Stimulated activated CD4-positive, alpha-beta T cell treated with anti-CD3 and anti-CD28 coated beads, Interleukin-4, amount 100 ng/mL, for 1 hour (primary cell): Measurements from ENCODE around the gene NPLOC4.
"Not testable (repeated sequence)": the region's sequence is repeated elsewhere in the genome, so short reads cannot be mapped to it uniquely, and the experiment has no call there.

Experiments
- DNase-seq: peaks from one replicate; pipeline ENCODE4 v3.0.0-alpha.2; 2020

The NPLOC4 gene

DNA sequence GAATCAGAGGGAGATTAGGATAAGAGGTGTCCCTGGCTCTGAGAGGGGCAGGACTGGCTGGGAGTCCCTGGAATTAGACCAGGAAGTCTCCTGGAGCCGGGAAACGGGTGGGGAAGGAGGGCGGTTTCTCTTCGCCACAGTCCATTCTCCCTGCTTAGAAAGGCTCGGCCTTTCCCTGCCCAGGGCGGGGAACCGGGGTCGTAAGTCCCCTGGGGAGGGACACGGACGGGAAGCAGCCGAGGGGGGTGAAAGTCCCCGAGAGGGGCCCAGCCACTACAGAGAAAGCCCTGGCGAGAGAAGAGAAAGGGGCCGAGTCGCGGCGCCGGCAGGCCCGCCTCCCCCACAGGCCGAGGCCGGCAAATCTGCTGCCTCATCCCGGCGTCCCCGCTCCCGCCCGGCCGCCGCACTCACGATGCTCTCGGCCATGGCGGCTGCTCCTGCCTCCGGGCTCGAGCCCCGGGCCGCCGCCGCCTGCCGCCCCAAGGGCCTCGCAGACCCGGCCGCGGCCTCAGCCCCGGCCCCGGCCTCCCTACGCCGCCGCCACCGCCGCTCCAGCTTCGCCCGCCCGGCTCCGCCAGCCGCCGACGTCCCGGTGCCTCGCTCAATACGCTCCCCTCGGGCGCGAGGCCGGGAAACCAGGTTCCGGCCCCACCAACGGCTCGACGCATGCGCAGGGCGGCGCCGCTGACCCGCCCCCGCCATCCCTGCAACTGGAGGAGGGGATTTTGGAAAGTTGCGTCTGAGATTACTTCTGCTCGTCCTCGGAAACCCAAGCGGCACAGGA is at the start of gene NPLOC4, which contains the start of gene TSPAN10:
Gene NPLOC4 (minus strand): TSS at position 608 of the 784 bp plus-strand sequence. CDS start 182 bp downstream, at position 426.
Gene TSPAN10 (plus strand): TSS at position 692 of the 784 bp plus-strand sequence. CDS start 5,217 bp downstream, outside the sequence.
- peak; percentile 86 for DNase-seq

DNA sequence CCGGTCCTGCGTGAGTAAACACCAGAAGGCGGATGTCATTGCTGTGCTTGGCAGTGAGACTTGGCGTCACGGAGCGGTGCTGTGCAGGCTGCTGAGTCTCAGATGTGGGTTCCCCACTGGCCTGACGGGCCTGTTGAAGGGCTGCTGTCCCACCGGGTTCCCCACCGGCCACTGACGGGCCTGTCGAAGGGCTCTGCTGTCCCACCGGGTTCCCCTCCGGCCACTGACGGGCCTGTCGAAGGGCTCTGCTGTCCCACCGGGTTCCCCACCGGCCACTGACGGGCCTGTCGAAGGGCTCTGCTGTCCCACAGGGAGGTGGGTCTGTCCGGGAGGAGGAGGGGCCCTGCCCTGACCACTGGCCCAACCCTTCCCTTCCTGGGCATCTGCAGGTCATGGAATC is 49.7 kb upstream of the NPLOC4 start:
- no peak for DNase-seq

DNA sequence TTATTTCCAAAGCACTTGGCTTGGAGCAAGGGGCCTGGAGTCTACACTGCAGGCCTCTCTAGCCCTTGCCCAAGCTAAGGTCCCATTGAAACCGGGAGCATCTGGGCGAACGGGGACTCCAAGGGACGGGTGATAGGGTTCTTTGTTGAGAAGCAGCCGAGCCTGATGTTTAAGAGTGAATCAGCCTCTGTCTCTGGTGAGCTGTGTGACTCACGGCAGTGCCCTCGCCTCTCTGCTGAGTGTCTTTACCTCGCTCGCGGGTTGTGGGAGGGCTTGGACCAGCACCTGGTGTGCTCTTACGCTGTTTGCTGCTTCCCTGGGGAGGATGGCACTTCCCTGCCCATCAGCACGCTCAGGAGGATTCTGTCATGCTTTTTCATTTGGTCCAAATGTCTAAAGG is 48.2 kb upstream of the NPLOC4 start:
- peak; percentile 64 for DNase-seq

DNA sequence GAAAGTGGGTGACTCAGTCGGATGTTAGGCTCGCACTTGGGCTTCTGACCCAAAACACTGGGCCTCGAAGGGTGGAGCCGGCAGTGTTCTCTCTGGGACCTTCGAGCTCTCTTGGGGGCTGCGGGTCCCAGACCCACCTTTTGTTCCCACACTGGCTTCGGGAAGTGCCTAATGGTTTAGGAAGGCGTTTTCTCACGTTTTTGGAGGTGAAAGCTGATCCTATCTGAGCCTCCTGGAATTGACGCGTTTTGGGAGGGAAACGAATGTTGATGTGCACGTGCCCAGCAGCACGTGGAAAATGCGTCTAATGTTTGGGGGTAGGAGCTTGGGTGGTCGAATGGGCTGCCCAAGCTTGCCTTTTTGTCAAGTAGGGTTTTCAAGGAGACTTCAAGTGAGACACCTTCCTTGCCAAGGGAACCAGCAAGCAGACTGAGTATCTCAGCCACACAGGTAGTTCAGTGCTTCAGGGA is 47.6 kb upstream of the NPLOC4 start:
- DNase-seq, result no peak

DNA sequence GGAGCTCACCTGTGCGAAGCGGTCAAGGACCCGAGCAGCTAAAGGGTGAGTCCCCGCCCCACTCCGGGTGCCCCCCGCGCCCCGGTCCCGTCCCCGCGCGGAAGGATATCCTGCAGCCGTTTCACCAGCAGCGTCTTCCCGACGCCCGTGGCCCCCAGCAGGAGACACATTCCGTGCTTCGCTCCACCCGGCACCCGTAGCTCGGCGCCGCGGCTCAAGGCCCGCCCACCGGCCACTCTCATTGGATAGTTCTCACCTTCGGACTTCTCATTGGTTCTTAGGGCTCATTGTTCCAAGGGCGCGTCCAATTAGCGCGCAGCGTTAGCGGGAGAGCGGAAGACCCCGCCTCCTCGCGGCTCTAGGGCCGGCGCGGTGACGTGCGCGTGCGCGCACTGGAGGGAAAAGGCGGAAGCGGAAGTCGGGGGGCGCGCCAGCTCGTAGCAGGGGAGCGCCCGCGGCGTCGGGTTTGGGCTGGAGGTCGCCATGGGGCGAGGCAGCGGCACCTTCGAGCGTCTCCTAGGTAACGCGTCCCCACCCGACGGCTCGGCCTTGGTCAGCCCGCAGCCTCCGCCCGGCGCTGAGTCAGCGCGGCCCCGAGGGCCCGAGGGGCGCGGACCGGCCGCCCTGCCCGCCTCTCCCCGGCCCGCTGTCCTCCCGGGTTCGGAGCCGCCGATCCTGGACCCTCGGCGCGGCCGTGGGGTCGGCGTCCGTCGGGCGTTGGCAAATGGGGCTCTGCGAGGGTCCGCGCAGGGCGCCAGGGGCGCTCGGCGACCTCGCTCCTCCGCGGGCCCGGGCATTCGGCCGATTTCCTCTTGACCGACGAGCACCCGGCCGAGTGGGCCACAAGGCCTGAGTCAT is 46.9 kb upstream of the NPLOC4 start, which contains the start of the genes ARL16 and HGS:
Gene ARL16 (minus strand): TSS at position 214 of the 858 bp plus-strand sequence. CDS start 44 bp downstream, at position 170.
Gene HGS (plus strand): TSS at position 428 of the 858 bp plus-strand sequence. CDS start 56 bp downstream, at position 484.
- peak; percentile 96 for DNase-seq

DNA sequence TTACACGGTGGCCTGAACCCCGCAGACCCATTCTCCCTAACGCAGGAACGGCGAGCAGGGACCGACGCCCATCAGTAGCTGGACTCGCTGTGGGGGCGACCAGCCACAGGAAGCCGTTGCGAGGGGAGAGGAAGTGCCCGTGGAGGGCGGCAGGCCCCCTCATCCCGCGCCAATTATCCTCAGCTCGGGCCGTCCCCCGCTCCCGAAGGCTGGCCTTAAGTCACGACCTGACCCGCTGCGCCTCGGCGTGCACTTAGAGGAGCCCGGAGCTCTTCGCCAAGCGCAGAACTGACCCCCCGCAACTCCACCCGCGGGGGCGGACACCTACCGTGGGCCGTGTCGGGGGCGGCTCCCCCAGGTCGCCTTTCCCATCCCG is 46.3 kb upstream of the NPLOC4 start:
- DNase-seq, result no peak

DNA sequence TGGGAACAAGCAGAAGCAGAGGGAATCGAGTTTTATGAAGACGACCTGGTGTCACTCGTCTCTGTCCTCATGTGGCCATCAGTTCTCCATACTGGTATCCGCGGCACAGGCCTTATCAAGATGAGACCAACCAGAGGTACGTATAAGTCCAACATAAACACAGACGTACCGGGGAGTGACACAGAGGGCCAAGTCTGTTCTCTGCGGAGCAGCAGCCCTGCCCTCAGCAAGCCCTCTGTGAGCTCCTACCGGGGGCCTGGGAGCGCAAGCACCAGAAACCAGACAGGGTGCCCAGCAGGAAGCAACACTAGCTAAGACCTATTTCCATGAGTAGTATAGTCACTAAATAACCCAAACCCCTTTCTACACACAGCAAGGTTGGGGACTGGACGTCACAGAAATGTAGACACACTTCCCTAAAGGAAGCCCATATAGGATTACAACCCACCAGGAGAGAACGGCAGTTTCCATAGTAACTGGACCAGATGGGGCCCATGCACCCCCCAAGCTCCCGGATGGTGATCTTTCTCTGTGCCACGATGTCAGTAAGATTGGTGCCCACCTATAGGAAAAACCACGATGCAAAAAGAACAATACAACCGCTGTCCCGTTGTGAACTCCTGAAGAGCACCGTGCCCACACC is 45.8 kb upstream of the NPLOC4 start:
- DNase-seq, result no peak

DNA sequence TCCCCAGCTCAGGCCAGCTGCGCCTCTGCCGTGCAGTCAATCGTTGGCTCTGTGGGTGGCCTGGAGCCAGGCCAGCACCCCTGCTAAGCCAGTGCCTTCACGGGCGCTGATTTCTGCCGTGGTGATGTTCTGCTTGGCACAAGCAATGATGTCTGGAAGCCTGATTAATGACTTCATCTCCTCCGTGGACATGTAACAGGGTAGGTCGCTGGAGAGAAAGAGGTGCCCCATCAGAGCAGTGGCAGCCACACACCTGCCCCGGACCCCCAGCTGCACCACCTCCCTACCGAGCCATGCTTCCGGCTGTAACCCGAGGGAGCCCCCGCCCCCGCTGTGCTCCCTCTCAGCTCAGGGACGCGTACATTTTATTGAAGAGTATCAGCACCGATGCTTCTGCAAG is 44.8 kb upstream of the NPLOC4 start:
- no peak for DNase-seq

DNA sequence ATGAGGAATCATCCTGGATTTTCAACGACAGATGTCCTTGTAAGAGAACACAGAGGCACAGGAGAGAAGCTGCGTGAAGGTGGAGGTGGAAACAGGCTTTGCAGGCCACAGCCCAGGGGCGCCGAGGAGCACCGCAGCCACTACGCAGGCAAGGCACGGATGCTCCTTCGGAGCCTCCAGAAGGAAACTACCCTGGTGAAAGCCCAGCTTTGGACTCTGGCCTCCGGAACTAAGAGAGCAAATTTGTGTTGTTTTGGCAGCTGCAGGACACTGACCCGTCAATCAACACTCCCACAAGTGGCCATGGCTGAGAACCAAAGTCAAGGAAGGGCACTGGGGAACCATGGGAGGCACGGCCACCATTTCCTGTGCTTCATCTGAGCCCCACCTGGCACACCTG is 43.2 kb upstream of the NPLOC4 start:
- no peak for DNase-seq

DNA sequence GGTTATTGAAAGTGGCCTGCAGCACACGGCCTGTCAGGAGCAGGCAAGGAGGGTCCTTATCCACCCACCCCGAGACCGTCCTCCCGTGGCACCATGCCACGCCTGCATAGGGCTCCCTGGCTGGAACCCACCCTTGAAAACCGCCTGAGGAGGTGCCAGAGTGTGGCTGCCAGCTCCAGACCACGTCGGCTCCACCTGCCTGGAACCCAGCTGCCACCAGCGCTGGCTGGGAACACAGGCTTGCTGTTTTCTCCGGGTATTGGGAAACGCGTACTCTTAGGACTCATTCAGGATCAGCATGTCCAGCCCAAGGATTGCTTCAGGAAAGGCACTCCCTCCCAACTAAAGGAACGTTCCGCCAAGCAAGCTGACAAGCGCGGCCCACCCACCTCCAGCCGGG is 40.0 kb upstream of the NPLOC4 start:
- DNase-seq, result no peak

DNA sequence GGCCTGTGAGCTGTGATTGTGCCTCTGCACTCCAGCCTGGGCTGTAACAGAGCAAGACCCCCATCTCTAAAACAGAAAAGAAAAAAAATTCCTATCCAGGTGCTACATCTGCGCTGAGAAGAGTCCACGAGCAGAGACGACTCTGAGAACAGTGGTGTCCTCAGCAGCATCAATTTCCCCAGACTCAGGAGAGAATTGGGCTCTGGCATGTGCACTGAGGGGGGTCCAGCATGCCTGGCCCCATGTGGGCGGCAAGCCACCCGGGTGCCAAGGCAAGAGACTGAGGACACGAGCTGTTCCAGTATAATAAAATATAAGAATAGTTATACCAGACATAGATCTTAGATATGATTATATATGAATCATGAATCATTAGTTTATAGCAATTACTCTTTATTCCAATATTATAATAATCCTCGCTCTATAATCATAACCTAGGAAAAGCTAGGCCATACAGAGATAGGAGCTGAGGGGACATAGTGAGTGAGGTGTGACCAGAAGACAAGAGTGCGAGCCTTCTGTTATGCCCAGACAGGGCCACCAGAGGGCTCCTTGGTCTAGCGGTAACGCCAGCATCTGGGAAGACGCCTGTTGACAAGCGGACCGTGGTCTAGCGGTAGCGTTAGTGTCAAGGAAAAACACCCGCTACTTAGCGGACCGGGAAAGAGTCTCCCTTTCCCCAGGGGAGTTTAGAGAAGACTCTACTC is 38.8 kb upstream of the NPLOC4 start:
- not testable (repeated sequence) for DNase-seq

DNA sequence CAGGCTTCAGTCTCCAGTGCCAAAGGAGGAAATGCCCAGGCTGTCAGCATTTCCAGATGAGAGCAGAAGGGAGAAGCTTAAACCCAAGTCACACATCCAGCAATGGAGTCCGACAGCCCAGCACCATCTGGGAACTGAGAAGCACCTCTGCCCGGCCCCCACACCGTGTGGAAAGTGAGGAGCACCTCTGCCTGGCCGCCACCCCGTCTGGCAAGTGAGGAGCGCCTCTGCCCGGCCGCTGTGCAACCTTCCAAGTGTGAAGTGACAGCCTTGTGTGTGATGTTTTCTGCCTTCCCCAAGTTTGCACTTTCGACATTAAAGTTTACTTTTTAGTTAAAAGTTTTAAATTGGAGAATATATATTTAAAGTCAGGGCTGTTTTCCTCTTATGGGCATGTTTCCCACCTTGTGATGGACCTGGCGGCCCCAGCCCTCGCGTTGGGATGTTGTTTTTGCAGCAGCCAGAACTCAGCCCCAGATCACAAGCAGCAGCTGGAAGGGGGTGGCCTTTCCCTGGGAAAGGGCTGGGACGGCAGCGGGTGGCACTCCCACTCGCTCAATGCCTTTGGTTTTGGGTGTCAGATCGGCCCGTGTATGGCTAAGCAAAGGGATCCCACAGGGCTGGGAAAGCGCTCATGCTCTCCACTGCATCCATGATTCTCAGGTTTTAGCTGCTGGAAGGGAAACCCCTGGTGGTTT is 36.8 kb upstream of the NPLOC4 start:
- no peak for DNase-seq

DNA sequence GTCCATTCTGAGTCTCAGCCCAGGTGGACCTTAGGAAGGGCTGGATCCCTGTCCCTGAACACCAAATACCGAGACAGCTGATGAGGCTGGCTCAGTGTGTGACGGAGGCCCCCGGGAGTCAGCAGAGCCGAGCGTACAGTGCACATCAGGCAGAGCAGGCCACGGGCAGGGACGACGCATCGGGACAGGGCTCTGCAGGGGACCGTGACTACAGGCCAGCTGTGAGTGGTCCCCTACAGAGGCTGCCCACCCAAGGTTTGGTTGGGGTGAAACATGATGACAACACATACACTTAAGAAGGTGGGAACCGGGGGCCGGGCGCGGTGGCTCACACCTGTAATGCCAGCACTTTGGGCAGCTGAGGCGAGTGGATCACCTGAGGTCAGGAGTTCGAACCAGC is 36.0 kb upstream of the NPLOC4 start:
- no peak for DNase-seq

DNA sequence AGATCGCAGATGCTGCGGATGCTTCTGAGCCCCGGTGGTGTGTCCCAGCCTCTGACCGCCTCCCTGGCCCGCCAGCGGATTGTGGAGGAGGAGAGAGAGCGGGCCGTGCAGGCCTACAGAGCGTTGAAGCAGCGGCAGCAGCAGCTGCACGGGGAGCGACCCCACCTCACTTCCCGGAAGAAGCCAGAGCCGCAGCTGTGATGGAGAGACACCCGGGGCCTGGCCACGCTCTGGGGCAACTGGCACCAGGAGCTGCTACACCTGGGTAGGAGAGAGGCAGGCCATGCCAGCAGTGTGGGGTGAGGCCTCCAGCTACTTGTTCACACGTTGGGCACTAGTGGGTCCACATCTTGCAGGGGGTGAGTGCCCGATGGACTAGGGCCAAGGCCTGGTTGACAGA is 35.6 kb upstream of the NPLOC4 start:
- no peak for DNase-seq

DNA sequence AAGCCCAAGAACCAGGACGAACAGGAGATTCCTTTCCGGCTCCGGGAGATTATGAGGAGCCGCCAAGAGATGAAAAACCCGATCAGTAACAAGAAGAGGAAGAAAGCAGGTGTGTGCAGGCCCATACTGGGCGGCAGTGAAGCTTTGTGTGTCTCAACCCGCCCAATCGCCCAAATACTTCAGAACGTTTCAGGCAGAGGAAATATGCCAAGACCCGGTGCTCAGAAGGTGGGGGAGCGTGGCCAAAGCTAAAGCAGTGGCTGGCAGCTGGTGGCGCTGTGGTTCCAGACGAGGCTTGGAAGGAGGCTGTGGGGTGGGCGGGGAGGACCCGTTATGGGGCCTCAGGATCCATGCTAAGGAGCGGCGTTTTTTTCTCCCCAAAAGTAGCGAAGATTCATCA is 30.8 kb upstream of the NPLOC4 start:
- DNase-seq, result no peak

DNA sequence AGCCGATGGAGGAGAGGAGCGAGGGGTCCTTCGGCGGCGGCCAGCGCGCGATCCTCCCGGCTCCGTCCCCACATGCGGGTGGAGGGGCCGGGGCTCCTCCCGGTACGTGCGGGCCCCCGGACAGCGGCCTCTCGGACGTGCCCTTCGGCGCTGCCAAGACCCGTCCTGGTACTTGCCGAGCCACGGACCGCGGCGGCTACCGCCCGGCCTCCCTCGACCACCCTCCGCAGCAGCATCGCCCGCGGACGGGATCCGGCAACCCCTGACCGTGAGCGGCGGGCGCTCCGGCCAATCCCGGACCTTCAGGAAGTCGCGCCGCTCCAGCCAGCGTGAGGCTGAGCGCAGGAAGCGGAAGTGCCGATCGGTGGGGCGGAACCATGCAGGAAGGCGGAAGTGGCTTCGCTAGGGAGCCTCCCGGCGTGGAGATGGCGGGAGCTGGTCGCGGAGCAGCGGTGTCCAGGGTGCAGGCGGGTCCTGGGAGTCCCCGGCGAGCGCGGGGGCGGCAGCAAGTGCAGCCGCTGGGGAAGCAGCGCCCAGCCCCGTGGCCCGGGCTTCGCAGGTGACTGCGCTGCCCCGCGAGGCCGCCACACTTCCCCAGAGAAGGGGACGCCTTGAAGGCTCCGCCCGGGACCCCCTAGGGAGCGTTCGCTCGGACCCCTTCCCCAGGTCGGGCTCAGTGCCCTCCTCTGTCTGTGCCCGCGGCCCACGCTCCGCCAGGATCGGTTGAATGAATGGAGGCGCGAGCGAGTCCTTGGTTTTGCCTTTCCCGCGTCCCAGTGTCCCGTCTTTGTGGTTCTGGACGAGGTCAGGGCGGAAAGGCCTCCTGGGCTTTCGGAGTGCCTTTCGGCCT is 29.7 kb upstream of the NPLOC4 start, which contains the start of the genes CCDC137 and OXLD1:
Gene CCDC137 (plus strand): TSS at position 396 of the 850 bp plus-strand sequence. CDS start 30 bp downstream, at position 426.
Gene OXLD1 (minus strand): TSS at position 264 of the 850 bp plus-strand sequence. CDS start 28 bp downstream, at position 236.
- peak; percentile 93 for DNase-seq

DNA sequence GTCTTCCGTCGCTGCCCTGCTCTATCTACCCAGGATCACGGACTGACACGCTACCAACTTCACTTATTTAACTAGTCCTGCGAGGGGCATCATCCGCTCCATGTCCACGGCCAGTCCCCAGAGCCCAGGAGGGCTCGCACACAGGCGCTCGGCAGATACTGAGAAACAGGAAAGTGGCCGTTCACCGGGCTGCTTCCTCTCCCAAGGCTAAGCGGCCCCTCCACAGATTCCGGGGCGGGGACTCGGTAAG is 29.1 kb upstream of the NPLOC4 start:
- DNase-seq, result no peak

DNA sequence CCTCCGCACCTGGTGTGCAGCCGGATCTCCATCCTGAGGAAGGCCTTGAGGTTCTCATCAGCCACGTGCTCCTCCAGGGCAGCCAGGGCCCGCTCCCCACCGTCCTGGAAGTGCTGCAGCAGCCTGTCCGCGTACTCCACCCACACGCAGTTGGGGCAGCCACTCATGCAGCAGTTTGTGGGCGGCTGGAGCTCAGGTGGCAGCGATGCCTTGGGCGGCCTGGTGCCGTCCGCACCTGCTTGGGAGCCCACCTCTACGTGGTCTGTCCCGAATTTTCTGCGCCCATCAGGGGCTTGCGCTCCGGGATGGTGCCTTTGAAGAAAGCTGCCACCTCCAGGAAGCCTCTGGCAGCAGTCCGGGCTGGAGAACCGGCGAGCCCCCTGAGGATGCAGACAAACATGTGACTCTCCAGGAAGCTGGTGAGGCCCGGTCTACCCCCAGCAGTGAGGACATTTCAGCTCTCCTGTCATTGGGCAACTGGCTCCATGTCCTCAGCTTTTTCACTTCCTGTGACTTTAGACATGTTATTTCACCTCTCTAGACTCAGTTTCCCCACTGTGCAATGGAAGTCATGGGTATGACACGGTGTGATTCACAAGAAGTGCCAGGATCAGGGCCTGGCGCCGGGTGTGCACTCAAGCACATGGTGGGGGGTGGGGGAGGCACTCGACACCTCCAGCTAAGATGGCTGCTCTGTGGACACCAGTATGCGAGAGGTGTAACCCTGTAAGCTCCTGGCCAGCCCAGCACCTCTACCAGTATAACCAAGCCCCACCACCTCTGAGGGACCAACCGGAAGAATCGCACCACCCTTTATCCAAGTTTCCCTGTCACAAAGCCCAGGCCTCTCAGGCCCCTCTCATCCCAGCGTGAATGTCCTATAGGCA is 28.5 kb upstream of the NPLOC4 start:
- DNase-seq, result peak; percentile 67

DNA sequence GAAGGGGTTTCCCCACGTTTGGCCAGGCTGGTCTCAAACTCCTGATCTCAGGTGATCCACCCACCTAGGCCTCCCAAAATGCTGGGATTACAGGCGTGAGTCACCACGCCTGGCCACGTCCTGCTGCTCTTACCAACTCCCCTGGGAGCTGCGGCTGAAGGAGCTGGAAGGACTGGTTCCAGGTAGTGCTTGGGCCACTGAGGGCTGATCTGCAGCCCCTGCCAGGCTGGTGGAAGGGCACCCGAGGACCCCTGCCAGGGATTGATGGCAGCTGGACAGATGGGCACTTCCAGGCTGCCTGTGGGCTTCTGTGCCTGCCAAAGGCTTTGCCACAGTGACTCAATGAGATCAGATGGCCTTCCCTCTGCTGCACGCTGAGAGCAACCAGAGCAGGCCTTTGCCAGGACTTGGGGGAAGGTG is 27.1 kb upstream of the NPLOC4 start:
- no peak for DNase-seq

DNA sequence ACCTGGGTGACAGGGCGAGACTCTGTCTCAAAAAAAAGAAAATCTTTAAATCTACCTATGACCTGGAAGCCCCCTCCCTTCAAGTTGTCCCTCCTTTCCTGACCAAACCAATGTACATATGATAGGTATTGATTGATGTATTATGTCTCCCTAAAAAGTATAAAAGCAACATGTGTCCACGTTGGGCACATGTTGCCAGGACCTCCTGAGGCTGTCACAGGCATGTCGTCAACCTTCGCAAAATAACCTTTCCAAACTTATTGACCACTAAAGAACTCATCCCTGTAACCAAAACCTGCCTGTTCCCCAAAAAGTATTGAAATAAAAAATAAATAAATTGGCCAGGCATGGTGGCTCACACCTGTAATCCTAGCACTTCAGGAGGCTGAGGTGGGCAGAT is 25.1 kb upstream of the NPLOC4 start:
- DNase-seq, result no peak
